Fibroblast of skin of abdomen (primary cell): Measurements from ENCODE around the gene GNAI3.

Source experiments
- DNase-seq: peaks from one replicate; pipeline ENCODE4 v3.0.0-alpha.2; 2013

Gene GNAI3

GRCh38 chr1:109624201-109625010, 76.0 kb downstream of the GNAI3 start:
- no peak for DNase-seq

GRCh38 chr1:109625176-109625575, 76.8 kb downstream of the GNAI3 start:
- DNase-seq, result no peak

DNA sequence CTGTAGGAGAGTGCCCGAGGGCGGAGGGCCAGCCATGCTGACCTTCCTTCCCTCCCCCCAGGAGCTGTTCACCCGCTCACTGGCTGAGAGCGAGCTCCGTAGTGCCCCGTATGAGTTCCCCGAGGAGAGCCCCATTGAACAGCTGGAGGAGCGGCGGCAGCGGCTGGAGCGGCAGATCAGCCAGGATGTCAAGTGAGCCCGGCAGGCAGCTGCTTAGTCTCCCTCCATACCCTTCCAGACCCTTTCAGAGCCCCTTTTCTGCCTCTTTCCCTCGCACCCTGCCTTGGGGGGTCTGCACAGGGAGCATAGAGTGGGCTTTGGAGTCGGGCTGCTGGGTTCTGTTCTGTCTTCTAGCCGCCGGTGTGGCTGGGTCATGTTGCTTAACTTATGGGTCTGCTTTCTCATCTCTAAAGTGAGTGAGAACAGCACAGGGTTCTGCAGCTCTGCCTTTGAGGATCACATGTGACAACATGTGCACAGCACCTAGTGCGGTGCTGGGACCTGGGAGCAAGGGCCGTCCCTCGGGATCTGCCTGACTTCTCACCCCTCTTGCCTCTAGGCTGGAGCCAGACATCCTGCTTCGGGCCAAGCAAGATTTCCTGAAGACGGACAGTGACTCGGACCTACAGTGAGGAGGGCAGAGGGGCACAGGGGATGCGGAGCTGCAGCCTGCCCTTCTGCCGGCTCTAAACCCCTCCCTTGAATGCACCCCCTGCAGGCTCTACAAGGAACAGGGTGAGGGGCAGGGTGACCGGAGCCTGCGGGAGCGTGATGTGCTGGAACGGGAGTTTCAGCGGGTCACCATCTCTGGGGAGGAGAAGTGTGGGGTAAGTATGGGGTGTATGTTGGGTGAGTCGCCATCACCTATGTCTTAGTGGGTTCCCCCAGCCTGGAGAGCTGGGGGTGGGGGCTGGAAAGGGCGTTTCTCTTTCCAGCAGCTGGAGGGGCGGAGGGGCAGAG, 77.5 kb downstream of the GNAI3 start:
- DNase-seq, result no peak

DNA sequence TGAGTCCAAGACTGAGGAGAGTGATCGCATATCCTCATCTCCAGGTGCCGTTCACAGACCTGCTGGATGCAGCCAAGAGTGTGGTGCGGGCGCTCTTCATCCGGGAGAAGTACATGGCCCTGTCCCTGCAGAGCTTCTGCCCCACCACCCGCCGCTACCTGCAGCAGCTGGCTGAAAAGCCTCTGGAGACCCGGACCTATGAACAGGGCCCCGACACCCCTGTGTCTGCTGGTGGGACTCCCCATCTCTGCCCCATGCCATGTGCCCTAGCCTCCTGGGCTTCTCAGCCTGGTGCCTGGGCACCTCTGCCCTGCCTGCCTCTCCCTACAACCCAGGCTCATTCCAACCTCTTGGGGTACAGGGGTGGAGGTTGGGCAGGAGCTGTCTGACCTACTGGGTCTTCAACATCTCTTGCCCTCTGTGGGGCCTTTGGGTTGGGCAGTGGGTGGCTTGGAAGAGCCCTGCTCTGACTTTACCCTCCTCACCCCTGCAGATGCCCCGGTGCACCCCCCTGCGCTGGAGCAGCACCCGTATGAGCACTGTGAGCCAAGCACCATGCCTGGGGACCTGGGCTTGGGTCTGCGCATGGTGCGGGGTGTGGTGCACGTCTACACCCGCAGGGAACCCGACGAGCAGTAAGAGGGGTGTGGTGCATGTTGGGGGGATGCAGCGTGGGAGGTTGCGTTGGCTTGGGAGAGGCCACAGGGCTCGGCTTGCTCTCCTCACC, 78.4 kb downstream of the GNAI3 start:
- DNase-seq, result no peak

DNA sequence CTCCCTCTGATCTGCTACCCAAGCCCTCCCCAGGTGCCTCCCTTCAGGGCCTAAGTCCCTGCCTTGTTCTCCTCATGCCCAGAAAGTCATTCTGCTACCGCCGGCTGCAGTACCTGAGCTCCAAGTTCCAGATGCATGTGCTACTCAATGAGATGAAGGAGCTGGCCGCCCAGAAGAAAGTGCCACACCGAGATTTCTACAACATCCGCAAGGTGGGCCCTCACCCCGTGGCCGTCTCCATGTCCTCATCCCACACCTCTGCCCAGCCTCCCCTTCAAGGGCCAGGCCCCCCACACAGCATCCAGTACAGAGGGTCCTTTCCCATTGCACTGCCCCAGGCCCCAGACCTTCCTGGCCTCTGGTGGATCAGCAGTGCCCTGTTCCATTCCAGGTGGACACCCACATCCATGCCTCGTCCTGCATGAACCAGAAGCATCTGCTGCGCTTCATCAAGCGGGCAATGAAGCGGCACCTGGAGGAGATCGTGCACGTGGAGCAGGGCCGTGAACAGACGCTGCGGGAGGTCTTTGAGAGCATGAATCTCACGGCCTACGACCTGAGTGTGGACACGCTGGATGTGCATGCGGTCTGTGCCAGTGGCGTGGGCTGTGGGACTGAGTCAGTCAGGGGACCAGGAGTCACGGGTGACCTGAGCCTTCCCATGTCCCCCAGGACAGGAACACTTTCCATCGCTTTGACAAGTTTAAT, 79.4 kb downstream of the GNAI3 start:
- no peak for DNase-seq

DNA sequence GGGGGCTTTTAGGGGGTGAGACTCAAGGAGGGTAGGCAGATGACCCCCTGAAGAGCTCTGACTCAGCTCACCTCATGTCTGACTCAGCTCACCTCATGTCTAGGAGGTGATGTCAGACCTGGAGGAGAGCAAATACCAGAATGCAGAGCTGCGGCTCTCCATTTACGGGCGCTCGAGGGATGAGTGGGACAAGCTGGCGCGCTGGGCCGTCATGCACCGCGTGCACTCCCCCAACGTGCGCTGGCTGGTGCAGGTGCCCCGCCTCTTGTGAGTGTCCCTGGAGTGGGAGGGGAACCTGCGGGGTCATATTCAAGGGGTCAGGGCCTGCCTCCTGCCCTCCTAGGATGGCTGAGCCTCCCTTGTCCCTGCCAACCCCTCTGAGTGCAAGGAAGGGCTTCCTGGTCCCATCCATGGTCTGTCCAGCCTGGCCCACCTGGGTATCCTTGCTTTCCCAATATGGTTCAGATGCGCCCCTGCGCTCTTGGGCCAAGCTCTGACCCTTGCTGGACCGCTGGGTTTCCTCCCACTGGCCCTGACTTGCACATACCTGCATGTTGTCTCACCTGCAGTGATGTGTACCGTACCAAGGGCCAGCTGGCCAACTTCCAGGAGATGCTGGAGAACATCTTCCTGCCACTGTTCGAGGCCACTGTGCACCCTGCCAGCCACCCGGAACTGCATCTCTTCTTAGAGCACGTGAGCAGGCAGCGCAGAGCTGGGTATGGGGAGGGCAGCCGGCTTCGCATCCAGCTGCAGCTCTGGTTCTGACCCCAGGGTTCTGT, 80.3 kb downstream of the GNAI3 start:
- DNase-seq, result peak; percentile 31

- no peak for DNase-seq
Observed at GRCh38 chr1:109629372-109630030, 81.1 kb downstream of the GNAI3 start.

GRCh38 chr1:109630081-109630897, 81.9 kb downstream of the GNAI3 start:
- DNase-seq, result no peak

DNA sequence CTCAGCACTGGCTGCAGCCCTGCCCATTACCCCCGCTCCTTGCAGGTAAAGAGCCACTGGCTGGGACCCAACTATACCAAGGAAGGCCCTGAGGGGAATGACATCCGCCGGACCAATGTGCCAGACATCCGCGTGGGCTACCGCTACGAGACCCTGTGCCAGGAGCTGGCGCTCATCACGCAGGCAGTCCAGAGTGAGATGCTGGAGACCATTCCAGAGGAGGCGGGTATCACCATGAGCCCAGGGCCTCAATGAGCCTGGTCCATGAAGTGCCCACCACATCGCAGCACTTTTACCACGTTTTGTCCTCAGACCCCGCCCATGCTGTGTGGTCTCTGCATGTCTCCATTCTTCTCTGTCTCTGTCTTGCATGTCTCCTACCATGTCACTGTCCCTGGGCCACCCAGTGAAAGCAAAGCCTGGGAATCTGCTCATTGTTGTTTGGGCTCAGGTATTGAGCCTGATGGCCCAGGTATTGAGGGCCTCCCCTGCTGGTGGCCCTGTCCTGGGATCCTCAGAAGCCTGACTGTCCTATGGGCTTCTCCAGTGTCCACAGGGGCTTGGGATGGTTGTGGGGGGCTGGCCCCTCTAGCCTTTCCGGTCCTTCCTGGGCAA, 82.6 kb downstream of the GNAI3 start:
- DNase-seq, result no peak

DNA sequence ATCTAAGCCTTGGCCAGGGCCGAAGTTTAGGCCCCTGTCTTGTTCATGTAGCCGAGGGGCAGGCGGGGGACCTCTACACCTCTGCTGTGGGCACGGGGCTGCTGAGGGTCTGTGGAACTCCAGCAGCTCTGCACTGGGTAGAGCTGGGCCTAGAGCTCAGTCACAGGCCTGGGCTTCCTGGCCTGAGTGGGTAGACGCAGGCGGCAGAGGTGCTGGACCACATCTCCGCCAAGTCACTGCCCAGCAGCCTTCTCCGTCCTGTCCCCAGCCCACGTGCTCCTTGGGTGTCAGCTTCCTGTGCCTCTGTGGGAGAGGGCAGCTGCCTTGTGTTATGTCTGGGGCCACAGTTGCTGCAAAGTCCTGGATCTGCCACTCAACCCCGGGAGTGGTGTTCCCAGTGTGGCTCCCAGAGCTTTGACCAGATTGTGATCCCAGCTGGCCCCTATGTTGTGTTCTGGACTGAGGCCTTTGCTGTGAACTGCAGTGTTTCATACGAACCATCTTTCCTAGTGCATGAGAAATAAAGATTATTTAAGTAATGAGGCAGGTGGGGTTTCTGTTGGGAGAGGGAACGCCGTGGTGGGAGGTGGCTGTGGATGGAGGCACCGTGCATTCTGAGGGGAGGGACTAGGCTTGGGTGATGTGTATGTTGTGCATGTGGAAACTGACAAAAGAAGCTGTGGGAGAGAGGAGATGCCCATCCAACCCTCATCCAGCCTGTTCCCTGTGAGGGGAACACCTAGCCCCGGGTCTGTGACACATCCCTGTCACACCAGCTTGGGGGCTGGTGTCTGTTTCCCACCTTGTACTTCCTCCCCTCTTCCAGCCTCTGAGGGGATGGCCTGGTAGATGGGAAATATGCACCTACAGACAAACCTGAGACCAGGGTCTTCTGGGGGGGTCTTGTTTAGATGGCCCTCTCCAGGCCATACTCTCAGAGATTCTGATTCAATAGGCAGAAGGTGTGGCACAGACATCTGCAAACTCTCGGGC, 83.4 kb downstream of the GNAI3 start:
- DNase-seq, result no peak

DNA sequence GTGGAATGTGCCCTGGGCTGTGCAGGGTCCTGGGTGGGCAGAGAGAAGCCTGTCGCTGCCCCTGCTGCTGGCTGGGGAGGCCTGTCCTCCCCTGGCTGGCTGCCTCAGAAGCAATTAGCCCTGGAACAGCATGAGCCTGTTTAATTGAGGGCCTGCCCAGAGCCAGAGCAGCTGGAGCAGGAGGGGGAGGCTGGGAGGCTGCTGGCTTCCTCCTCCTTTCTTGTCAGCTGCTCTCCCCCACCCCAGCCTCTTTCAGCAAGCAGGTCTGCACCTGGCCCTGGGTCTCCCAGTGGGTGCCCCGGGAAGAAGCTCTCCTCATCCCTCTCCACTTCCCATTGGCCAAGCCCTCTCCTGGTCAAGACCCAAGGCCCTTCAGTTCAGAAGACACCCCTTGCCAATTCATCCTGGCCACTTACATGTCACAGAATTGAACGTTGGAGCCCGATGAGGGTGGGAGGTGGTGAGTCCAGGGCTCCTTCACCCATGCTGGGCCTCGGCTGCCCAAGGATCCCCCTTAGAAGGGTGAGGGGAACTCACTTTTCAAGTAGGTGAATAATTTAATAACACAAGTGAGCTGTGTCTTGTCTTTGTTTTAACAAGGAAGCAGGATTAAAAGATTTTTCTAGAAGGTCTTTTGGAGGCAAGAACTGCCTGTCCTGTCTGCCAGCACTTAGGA, 84.4 kb downstream of the GNAI3 start:
- DNase-seq, result no peak

DNA sequence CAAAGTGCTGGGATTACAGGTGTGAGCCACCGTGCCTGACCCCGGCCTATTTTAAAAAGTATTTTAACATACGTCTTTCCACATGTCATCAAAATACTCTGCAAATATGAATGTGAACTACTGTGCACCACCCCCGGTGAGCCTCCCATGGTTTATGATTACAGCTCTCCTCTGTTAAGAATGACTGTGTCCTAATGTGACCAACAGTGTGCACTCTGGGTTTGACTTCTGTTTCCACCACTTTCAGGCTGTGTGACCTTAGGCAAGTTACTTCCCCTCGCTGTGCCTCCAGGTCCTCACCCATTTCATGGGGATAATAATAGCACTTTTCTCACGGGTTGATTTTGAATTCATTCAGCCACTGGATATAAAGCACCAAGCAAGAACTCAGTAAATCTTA, 85.9 kb downstream of the GNAI3 start:
- no peak for DNase-seq

GRCh38 chr1:109634771-109635750, 86.6 kb downstream of the GNAI3 start:
- DNase-seq, result no peak

GRCh38 chr1:109635862-109636200, 87.4 kb downstream of the GNAI3 start:
- DNase-seq, result no peak

DNA sequence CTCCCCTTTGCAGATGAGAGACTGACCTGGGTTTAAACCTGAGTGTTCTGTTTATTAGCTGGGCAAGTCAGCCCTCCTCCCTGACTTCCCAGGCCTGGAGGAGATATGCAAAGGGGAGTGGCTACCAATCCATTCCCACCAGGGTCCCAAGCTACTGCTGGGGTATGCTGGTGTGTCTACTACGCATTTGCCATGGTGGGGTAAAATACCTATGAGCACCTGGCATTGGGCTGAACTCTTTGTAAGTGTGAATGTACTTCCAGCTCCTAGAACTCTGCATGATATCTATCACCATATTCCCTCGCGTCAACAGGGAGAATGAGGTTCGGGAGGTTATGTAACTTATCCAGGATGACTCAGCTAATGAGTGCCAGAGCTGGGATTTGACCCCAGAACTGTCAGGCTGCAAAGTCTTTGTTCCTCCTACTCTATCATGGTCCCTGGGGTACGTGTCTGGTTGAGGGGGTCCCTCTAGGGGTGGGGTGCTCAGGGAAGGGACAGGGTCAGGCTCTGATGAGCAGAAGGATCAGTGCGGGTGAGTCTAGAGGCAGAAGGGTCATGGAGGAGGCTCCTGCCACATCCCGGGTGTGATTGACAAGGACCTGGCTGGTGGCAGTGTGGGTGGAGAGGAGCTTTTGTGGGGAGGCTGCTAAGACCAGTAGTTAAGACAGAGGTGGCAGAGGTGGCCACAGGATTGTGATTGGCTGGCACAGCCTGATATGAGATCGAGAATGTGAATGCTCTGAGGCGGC, 88.0 kb downstream of the GNAI3 start:
- DNase-seq, result peak; percentile 67

GRCh38 chr1:109637446-109637845, 89.0 kb downstream of the GNAI3 start:
- DNase-seq, result no peak
